Lung (tissue), 12 donors: Measurements from ENCODE around the gene FBN1. TPM values are rescaled to one million over a fixed set of nuclear protein-coding genes. Genes with fewer than 3 reads are reported as not detected.

ENCODE experiments used
- ATAC-seq: fragments of 200-7000 bp; cut with Tn5 transposase; one replicate; pipeline ENCODE4 v1.9.1; 2020; ENCODE audit warnings: moderate number of reproducible peaks; ENCODE audit not compliant: insufficient read depth, low FRiP score
- DNase-seq, 3 donors: peaks; one replicate each; pipeline ENCODE4 v3.0.0-alpha.2; 2013 to 2017
- H3K27ac ChIP-seq, 2 donors: one replicate each; pipeline ENCODE4 v1.5.1; 2013; ENCODE audit warnings: mild to moderate bottlenecking in 2 of 2, moderate library complexity in 2 of 2, control low read depth in 1 of 2, inconsistent platforms in 1 of 2, low read depth in 1 of 2, low read length in 1 of 2
- H3K27me3 ChIP-seq, 3 donors: one replicate each; pipeline ENCODE4 v1.5.1; 2013; ENCODE audit warnings: low read length in 2 of 3; ENCODE audit not compliant: control insufficient read depth in 3 of 3, insufficient read depth in 3 of 3
- H3K36me3 ChIP-seq, 4 donors: one replicate each; pipeline ENCODE4 v1.5.1; 2013; ENCODE audit warnings: low read length in 4 of 4, mild to moderate bottlenecking in 1 of 4, moderate library complexity in 1 of 4; ENCODE audit not compliant: control insufficient read depth in 4 of 4, insufficient read depth in 4 of 4
- H3K4me1 ChIP-seq, 5 donors: one replicate each; pipeline ENCODE4 v1.5.1; 2013; ENCODE audit warnings: low read length in 5 of 5, mild to moderate bottlenecking in 2 of 5, moderate library complexity in 1 of 5; ENCODE audit not compliant: control insufficient read depth in 5 of 5, insufficient read depth in 5 of 5
- H3K4me3 ChIP-seq: one replicate; pipeline ENCODE4 v1.5.1; 2013; ENCODE audit warnings: mild to moderate bottlenecking, control low read depth, moderate library complexity
- H3K9ac ChIP-seq, 2 donors: one replicate each; pipeline ENCODE4 v1.5.1; 2013; ENCODE audit warnings: low read length in 2 of 2, control low read depth in 1 of 2; ENCODE audit not compliant: insufficient read depth in 1 of 2
- H3K9me3 ChIP-seq, 4 donors: one replicate each; pipeline ENCODE4 v1.5.1; 2013; ENCODE audit warnings: low read length in 3 of 4, mild to moderate bottlenecking in 1 of 4, moderate library complexity in 1 of 4; ENCODE audit not compliant: control insufficient read depth in 4 of 4, insufficient read depth in 3 of 4
- WGBS, 2 donors: extraction: QIAGEN DNeasy Blood & Tissue Kit; methylation state at CpG; one replicate each; pipeline ENCODE4 v1.1.7; 2013; 5-methylcytosine and 5-hydroxymethylcytosine counted together
- polyA plus RNA-seq, 2 donors: library from polyadenylated mRNA; stranded (reverse); fragments of 200-250 nt; gene quantifications; one replicate each; pipeline ENCODE4 v1.2.1, GENCODE V29; 2013
- total RNA-seq, 2 donors: library from RNA; depleted of rRNA in 1 of 2; stranded (reverse); fragments of >200 nt in 1 of 2; gene quantifications; one replicate each; pipeline ENCODE4 v1.2.1, GENCODE V29; 2014 to 2021
- TF ChIP-seq, protein P1 (sequence below): IDR thresholded peaks from 2 replicates; pipeline ENCODE4 v1.5.1; 2012; ENCODE audit warnings: mild to moderate bottlenecking; ENCODE audit errors: control extremely low read depth, extremely low read depth
- donor health status: control.
- donor health status: control.
- donor health status: Bipolar disorder and iron deficiency.
- donor health status: healthy.
- donor health status: DM: yes; HTN: yes; CAD: no.

FBN1 gene
- total and polyA plus RNA-seq, 4 donors = 6.0 to 170 (median 60.8) TPM

DNA sequence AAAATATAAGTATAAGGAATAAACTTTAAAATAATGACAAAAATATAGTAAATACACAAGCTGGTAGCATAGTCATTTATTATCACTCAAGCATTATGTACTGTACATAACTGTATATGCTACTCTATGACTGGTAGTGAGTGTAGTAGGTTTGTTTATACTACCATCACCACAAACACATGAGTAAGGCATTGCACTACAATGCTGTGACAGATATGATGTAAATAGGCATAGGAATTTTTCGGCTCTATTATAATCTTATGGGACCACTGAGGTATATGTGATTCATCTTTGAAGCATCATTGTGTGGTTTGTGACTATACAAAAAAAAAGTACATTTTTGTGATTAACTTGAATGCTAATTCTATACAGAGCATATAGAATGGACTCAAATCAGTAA lies 35.3 kb upstream of the FBN1 start:
- Histone ChIP-seq H3K36me3 (no peaks in the 10 kb centered on the region), H3K27ac (no peak overlapping the region), H3K9me3 (no peaks in the 10 kb centered on the region), H3K4me3 (no peak overlapping the region), H3K9ac (no peak overlapping the region), H3K4me1 (no peaks in the 10 kb centered on the region), H3K27me3 (no peaks in the 10 kb centered on the region)
- TF ChIP-seq, protein P1, sequence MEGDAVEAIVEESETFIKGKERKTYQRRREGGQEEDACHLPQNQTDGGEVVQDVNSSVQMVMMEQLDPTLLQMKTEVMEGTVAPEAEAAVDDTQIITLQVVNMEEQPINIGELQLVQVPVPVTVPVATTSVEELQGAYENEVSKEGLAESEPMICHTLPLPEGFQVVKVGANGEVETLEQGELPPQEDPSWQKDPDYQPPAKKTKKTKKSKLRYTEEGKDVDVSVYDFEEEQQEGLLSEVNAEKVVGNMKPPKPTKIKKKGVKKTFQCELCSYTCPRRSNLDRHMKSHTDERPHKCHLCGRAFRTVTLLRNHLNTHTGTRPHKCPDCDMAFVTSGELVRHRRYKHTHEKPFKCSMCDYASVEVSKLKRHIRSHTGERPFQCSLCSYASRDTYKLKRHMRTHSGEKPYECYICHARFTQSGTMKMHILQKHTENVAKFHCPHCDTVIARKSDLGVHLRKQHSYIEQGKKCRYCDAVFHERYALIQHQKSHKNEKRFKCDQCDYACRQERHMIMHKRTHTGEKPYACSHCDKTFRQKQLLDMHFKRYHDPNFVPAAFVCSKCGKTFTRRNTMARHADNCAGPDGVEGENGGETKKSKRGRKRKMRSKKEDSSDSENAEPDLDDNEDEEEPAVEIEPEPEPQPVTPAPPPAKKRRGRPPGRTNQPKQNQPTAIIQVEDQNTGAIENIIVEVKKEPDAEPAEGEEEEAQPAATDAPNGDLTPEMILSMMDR = no peak
- WGBS, 2 donors = 93 to 94% methylated on average over 1 of the region's 1 CpG
- ATAC-seq (no peak), DNase-seq (no peak)

DNA sequence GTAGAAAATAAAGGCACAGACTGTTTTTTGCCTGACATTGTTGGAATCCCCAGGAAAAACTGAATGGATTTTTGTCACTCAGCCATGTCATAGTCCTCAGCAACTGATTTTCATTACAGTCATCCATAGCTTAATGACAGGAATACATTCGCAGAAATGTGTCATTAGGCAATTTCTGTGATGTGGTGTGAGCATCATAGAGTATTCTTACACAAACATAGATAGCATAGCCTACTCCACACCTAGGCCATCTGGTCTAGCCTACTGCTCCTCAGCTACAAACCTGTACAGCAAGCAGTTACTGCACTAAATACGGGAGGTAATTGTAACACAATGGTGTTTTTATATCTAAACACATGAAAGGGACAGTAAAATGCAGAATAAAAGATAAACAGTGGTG lies 34.4 kb upstream of the FBN1 start:
- Histone ChIP-seq H3K9me3 (no peaks in the 10 kb centered on the region), H3K4me3 (no peak overlapping the region), H3K27ac (no peak overlapping the region), H3K4me1 (no peaks in the 10 kb centered on the region), H3K27me3 (no peaks in the 10 kb centered on the region), H3K9ac (no peak overlapping the region), H3K36me3 (no peaks in the 10 kb centered on the region)
- DNase-seq (no peak), ATAC-seq (no peak)
- TF ChIP-seq, protein P1 = no peak
- 71 to 84% methylated on average over 2 of the region's 2 CpGs for WGBS, 2 donors

DNA sequence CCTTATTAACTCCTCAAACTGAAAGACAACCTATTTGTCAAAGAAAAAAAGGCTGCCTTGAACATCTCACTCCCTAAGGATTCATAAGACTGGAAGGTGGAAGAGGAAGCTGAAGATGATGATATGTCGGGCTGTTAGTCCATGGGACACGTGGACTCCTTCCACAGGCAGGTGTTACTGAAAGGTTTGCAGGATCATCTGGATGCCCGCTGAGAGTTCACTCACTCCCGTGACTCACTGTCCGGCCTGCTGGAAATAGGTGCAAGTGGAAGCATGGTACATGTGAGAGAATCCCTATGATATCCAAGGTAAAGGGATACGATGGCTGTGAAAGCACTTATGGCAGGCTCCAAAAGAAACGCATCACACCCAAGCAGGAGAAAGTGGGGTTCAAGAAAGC lies 33.3 kb upstream of the FBN1 start:
- no peak for DNase-seq
- 92 to 97% methylated on average over 7 of the region's 7 CpGs for WGBS, 2 donors
- H3K4me1 ChIP-seq = no peaks in the 10 kb centered on the region
- H3K27me3 ChIP-seq = no peaks in the 10 kb centered on the region
- no peak overlapping the region for H3K4me3 ChIP-seq
- no peaks in the 10 kb centered on the region for H3K36me3 ChIP-seq
- TF ChIP-seq, protein P1 = no peak
- H3K27ac ChIP-seq = no peak overlapping the region
- H3K9me3 ChIP-seq = no peaks in the 10 kb centered on the region
- H3K9ac ChIP-seq = no peak overlapping the region
- ATAC-seq = no peak

DNA sequence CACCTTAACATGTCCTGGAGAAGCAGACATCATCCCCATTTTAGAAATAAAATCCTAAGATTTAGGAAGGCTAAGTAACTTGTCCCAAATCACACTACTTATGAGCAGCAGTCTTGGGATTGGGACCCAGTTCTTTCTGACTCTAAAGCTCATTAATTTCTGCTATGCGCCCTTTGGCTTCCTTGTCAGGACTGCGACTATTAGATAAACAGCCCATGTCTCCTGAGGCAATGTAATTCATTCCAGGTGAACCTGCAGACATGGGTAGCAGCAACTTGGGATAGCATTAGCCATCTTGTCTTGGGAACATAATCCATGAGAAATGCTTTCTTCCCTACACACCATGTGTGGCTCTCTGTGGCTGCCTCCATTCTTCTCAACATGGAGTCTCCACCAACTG lies 32.3 kb upstream of the FBN1 start:
- 81 to 89% methylated on average over 2 of the region's 2 CpGs for WGBS, 2 donors
- ATAC-seq (no peak), DNase-seq (no peak)
- Histone ChIP-seq H3K9ac (no peak overlapping the region), H3K4me1 (no peaks in the 10 kb centered on the region), H3K36me3 (no peaks in the 10 kb centered on the region), H3K4me3 (no peak overlapping the region), H3K27ac (no peak overlapping the region), H3K27me3 (no peaks in the 10 kb centered on the region), H3K9me3 (no peaks in the 10 kb centered on the region)
- TF ChIP-seq, protein P1 = no peak
